AG04450 (cell line): ENCODE results near the gene SLC39A10. TPM values are rescaled to one million over a fixed set of nuclear protein-coding genes. Genes with fewer than 3 reads are reported as not detected.
"Not testable (repeated sequence)": the region's sequence is repeated elsewhere in the genome, so short reads cannot be mapped to it uniquely, and the experiment has no call there.

ENCODE experiments used
- CTCF ChIA-PET: fragments of 300-600, 350-600 bp; formaldehyde crosslinking; extraction: SDS; loops from one replicate; lab custom pipeline; 2022; ENCODE audit warnings: antibody characterized with exemption, inconsistent platforms; lab: Charles Lee
- POLR2A ChIA-PET: fragments of 350-600 bp; formaldehyde crosslinking; extraction: SDS; loops from one replicate; lab custom pipeline; 2021; ENCODE audit warnings: antibody characterized with exemption, inconsistent platforms; lab: Yijun Ruan, JAX
- DNase-seq: peaks from one replicate; pipeline ENCODE4 v3.0.0-alpha.2; 2011; ENCODE audit warnings: low read depth, low spot score
- H3K27ac ChIP-seq: one replicate; pipeline ENCODE4 v1.5.1; 2012; ENCODE audit warnings: low read depth, low read length, control low read depth
- H3K27me3 ChIP-seq: one replicate; pipeline ENCODE4 v1.6.0; 2012; ENCODE audit warnings: low read length; ENCODE audit not compliant: control insufficient read depth, insufficient read depth
- H3K4me3 ChIP-seq: 2 replicates; pipeline ENCODE4 v1.5.1; 2011; ENCODE audit warnings: mild to moderate bottlenecking, low read depth, low read length, control low read depth
- H3K9me3 ChIP-seq: 2 replicates; pipeline ENCODE4 v1.5.1; 2012; ENCODE audit warnings: low read length; ENCODE audit not compliant: control insufficient read depth, insufficient read depth
- CTCF ChIP-seq: IDR thresholded peaks from 2 replicates; pipeline ENCODE4 v1.5.1; 2011; ENCODE audit warnings: low read depth, low read length, control low read depth, inconsistent platforms
- polyA plus RNA-seq: library from polyadenylated mRNA; depleted of rRNA; stranded (reverse); fragments of >200 nt; gene quantifications from 2 replicates; pipeline ENCODE4 v1.2.3, GENCODE V29; 2011

SLC39A10 gene
- polyA plus RNA-seq, 1 experiment = 38.5 TPM

DNA sequence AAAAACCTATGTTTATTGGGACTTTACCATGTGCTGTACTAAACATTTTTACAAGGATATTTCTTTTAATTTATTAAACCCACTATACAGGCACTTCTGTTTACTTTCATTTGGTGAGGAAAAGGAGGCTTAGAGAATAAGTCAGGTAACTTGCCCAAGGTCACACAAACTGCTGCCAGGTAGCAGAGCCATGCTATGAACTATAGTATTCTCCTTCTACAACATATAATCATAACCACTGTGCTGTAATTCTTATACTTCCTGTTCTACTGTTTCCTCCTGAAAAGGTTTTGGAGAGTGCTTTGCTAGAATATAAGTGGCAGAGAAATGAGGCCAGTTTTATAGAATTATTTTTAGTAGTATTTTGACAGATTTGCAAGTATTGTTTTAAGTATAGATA, 29.5 kb downstream of the SLC39A10 start:
- POLR2A ChIA-PET = no interaction called here
- H3K27ac ChIP-seq = no peak overlapping the region

GRCh38 chr2:195687320-195688086, 30.5 kb downstream of the SLC39A10 start:
- H3K27me3 ChIP-seq = no peaks in the 10 kb centered on the region
- H3K27ac ChIP-seq = no peak overlapping the region
- no peaks in the 10 kb centered on the region for H3K9me3 ChIP-seq
- POLR2A ChIA-PET = no interaction called here
- CTCF ChIA-PET = interaction anchor here (1.3 to 2.6 kb wide), 4 partner anchors 28 to 251 kb away, joined by 3 to 8 read pairs (median 4); partner anchors contain the start of gene SLC39A10
- DNase-seq = no peak
- no peak for TF ChIP-seq CTCF
- H3K4me3 ChIP-seq = no peak overlapping the region

More for the DNA sequence above, 29.5 kb downstream of the SLC39A10 start:
- no peak overlapping the region for H3K4me3 ChIP-seq
- H3K9me3 ChIP-seq = no peaks in the 10 kb centered on the region
- no peaks in the 10 kb centered on the region for H3K27me3 ChIP-seq
- no peak for TF ChIP-seq CTCF
- CTCF ChIA-PET = no interaction called here
- DNase-seq = no peak

DNA sequence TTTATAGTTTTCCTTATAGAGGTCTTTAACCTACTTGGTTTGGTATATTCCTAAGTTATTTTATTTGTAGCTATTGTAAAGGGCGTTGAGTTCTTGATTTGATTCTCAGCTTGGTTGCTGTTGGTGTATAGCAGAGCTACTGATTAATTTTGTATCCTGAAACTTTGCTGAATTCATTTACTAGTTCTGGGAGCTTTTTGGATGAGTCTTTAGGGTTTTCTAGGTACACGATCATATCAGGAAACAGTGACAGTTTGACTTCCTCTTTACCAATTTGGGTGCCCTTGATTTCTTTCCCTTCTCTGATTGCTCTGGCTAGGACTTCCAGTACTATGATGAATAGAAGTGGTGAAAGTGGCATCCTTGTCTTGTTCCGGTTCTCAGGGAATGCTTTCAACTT, 35.5 kb downstream of the SLC39A10 start:
- POLR2A ChIA-PET, CTCF ChIA-PET, H3K27ac ChIP-seq, H3K4me3 ChIP-seq, H3K9me3 ChIP-seq, H3K27me3 ChIP-seq, DNase-seq: not testable (repeated sequence)

DNA sequence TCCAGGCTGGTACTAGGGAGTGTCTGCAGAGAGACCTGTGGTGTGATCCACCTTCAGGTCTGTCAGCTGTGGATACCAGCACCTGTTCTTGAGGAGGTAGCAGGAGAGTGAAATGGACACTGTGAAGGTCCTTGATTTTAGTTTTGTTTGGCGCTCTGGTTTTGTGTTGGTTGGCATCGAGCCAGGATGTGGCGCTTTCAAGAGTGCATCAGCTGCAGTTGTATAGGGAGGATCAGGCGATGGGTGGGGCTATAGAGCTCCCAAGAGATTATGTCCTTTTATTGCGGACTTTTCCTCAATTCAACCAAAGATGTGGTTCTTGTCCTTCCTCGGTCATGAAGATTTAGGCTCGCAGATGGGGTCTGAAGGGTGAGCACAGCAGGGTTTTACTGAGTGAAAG, 37.5 kb downstream of the SLC39A10 start:
- CTCF ChIA-PET = no interaction called here

DNA sequence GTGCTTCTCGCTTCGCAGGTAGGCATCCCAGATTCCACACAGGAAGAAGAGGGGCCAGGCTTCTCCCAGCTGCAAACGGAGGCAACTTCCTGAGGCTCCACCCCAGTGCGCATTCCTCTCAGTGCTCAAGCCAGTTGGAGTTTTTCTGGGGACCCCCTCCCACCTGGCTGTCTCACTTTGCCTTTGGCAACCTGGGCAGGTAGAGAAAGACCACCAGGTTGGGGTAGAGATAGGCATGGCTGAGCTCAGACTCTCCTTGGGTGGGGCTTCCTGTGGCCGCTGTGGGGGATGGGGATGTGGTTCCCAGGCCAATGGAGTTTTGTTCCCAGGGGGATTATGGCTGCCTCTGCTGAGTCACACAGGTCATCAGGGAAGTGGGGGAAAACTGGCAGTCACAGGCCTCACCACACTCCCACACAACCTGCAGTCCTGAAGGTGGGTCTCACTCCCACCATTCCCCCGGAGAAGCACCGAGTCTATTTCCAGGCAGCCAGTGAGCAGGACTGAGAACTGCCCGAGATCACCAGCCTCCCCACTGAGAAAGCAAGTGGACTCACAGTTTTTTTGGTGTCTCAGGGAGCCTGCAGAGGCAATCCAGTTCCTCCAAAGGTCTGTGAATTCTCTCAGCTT, 38.1 kb downstream of the SLC39A10 start:
- Histone ChIP-seq H3K9me3 (peaks cover 7% of the 10 kb centered on the region), H3K27ac (no peak overlapping the region), H3K4me3 (no peak overlapping the region), H3K27me3 (no peaks in the 10 kb centered on the region)
- POLR2A ChIA-PET = interaction anchor here (0.5 kb wide), 1 partner anchor 180 kb away, joined by 3 read pairs; no protein-coding TSS in a partner anchor
- DNase-seq = no peak
- CTCF ChIA-PET = no interaction called here
- no peak for TF ChIP-seq CTCF

More for the DNA sequence above, 37.5 kb downstream of the SLC39A10 start:
- no peak for DNase-seq
- peaks cover 7% of the 10 kb centered on the region for H3K9me3 ChIP-seq
- TF ChIP-seq CTCF = no peak
- no peak overlapping the region for H3K4me3 ChIP-seq
- POLR2A ChIA-PET = no interaction called here
- H3K27me3 ChIP-seq = no peaks in the 10 kb centered on the region
- no peak overlapping the region for H3K27ac ChIP-seq
